GM11168 (cell line): ENCODE data around the gene ECE2.

Source experiments
- in situ Hi-C: fragments of 300-500 bp; cut with MboI; formaldehyde crosslinking; loops from one replicate; pipeline ENCODE4 v1.12.0; 2022; ENCODE audit warnings: low sequenced_read_pairs; ENCODE audit not compliant: unreplicated experiment

The ECE2 gene

GRCh38 chr3:184239708-184240107 is 36.1 kb upstream of the ECE2 start:
- in situ Hi-C loops = no loop called here

- in situ Hi-C loops = no loop called here
Measured at GRCh38 chr3:184240384-184241140, 35.3 kb upstream of the ECE2 start.

- in situ Hi-C loops = no loop called here
Measured at GRCh38 chr3:184241141-184241446, 34.7 kb upstream of the ECE2 start.

GRCh38 chr3:184241447-184242296 is 34.1 kb upstream of the ECE2 start:
- in situ Hi-C loops = no loop called here

GRCh38 chr3:184242297-184242685 is 33.5 kb upstream of the ECE2 start:
- in situ Hi-C loops = no loop called here

- in situ Hi-C loops = no loop called here
Measured at GRCh38 chr3:184248454-184249411, 27.1 kb upstream of the ECE2 start, which contains the start of gene ALG3. ALG3 (minus strand) TSS chr3:184248962; CDS start chr3:184248940, 22 bp downstream.

- in situ Hi-C loops = loop anchor here (25.0 kb wide), 1 partner anchor 362 kb away; the partner anchor contains the start of gene PARL
Measured at GRCh38 chr3:184249412-184250166, 26.2 kb upstream of the ECE2 start, which contains the start of gene EEF1AKMT4. EEF1AKMT4 (plus strand) TSS chr3:184249672; CDS start chr3:184249695, 23 bp downstream.

GRCh38 chr3:184250167-184250828 is 25.5 kb upstream of the ECE2 start:
- in situ Hi-C loops = loop anchor here (25.0 kb wide), 1 partner anchor 363 kb away; the partner anchor contains the start of gene PARL

- in situ Hi-C loops = loop anchor here (25.0 kb wide), 1 partner anchor 368 kb away; the partner anchor contains the start of gene PARL
Measured at GRCh38 chr3:184255291-184256039, 20.4 kb upstream of the ECE2 start.

- in situ Hi-C loops = loop anchor here (25.0 kb wide), 1 partner anchor 370 kb away; the partner anchor contains the start of gene PARL
Measured at GRCh38 chr3:184257083-184257915, 18.5 kb upstream of the ECE2 start.

- in situ Hi-C loops = loop anchor here (25.0 kb wide), 1 partner anchor 372 kb away; the partner anchor contains the start of gene PARL
Measured at GRCh38 chr3:184258926-184259325, 16.9 kb upstream of the ECE2 start.

GRCh38 chr3:184259396-184259877 is 16.4 kb upstream of the ECE2 start:
- in situ Hi-C loops = loop anchor here (25.0 kb wide), 1 partner anchor 372 kb away; the partner anchor contains the start of gene PARL

GRCh38 chr3:184259878-184260723 is 15.7 kb upstream of the ECE2 start:
- in situ Hi-C loops = loop anchor here (25.0 kb wide), 1 partner anchor 373 kb away; the partner anchor contains the start of gene PARL

- in situ Hi-C loops = loop anchor here (25.0 kb wide), 1 partner anchor 373 kb away; the partner anchor contains the start of gene PARL
Measured at GRCh38 chr3:184260724-184261269, 15.0 kb upstream of the ECE2 start.

- in situ Hi-C loops = loop anchor here (25.0 kb wide), 1 partner anchor 374 kb away; the partner anchor contains the start of gene PARL
Measured at GRCh38 chr3:184261270-184261853, 14.5 kb upstream of the ECE2 start, which contains the start of gene CAMK2N2. CAMK2N2 (minus strand) TSS chr3:184261553; CDS start chr3:184261285, 268 bp downstream.
